Glutamatergic neuron (in vitro differentiated cells): ENCODE data around the gene RIMS4. TPM values are rescaled to one million over a fixed set of nuclear protein-coding genes. Genes with fewer than 3 reads are reported as not detected.

Experiments
- DNase-seq: peaks from one replicate; pipeline ENCODE4 v3.0.0; 2022
- H3K27ac Mint-ChIP-seq: one replicate; pipeline ENCODE4 v1.8.0; 2020; ENCODE audit warnings: mild to moderate bottlenecking, mixed read lengths, inconsistent platforms; ENCODE audit not compliant: unreplicated experiment
- H3K27me3 Mint-ChIP-seq: one replicate; pipeline ENCODE4 v1.8.0; 2020; ENCODE audit warnings: mild to moderate bottlenecking, moderate library complexity, mixed read lengths, inconsistent platforms; ENCODE audit not compliant: unreplicated experiment
- H3K36me3 Mint-ChIP-seq: one replicate; pipeline ENCODE4 v1.8.0; 2020; ENCODE audit warnings: mild to moderate bottlenecking, mixed read lengths, inconsistent platforms; ENCODE audit not compliant: unreplicated experiment
- H3K4me1 Mint-ChIP-seq: one replicate; pipeline ENCODE4 v1.8.0; 2020; ENCODE audit warnings: mild to moderate bottlenecking, low read depth, mixed read lengths, inconsistent platforms; ENCODE audit not compliant: unreplicated experiment
- H3K4me3 Mint-ChIP-seq: one replicate; pipeline ENCODE4 v1.8.0; 2020; ENCODE audit warnings: mild to moderate bottlenecking, mixed read lengths, inconsistent platforms; ENCODE audit not compliant: unreplicated experiment
- H3K9me3 Mint-ChIP-seq: one replicate; pipeline ENCODE4 v1.8.0; 2020; ENCODE audit warnings: mild to moderate bottlenecking, moderate library complexity, mixed read lengths, inconsistent platforms; ENCODE audit not compliant: unreplicated experiment
- CTCF ChIP-seq: fragments of 200-600 bp; sonication (generic); IDR thresholded peaks from one replicate; pipeline ENCODE4 v1.5.0; 2021; ENCODE audit not compliant: partially characterized antibody, unreplicated experiment
- total RNA-seq: library from RNA; stranded (reverse); fragmentation: NEBNext Ultra II Directional; extraction: Animal tissue kit (Norgen Biotek cat#: 25700); gene quantifications from one replicate; pipeline ENCODE4 v1.2.1, GENCODE V29; 2021; ENCODE audit not compliant: unreplicated experiment

RIMS4 gene
- total RNA-seq, 1 donor from 2014 or later, result 96.1 TPM

GRCh38 chr20:44739942-44740341, 70.4 kb downstream of the RIMS4 start:
- no peak for TF ChIP-seq CTCF
- no peak for DNase-seq
- Mint-ChIP-seq H3K36me3 (no peaks in the 10 kb centered on the region), H3K4me3 (no peak overlapping the region), H3K4me1 (peaks cover 54% of the 10 kb centered on the region), H3K27me3 (peaks cover 9% of the 10 kb centered on the region), H3K9me3 (peaks cover 7% of the 10 kb centered on the region), H3K27ac (peak overlapping the region; percentile 44)

GRCh38 chr20:44738813-44739477, 71.4 kb downstream of the RIMS4 start:
- Mint-ChIP-seq H3K27me3 (peaks cover 13% of the 10 kb centered on the region), H3K27ac (peak overlapping the region; percentile 66), H3K9me3 (peaks cover 7% of the 10 kb centered on the region), H3K4me1 (peaks cover 47% of the 10 kb centered on the region), H3K36me3 (no peaks in the 10 kb centered on the region), H3K4me3 (peak overlapping the region; percentile 79)
- DNase-seq, result peak; percentile 59
- TF ChIP-seq CTCF, result no peak

- H3K27ac Mint-ChIP-seq, result no peak overlapping the region
- H3K4me3 Mint-ChIP-seq, result no peak overlapping the region
- peaks cover 37% of the 10 kb centered on the region for H3K4me1 Mint-ChIP-seq
- no peak for DNase-seq
- TF ChIP-seq CTCF, result no peak
- H3K36me3 Mint-ChIP-seq, result no peaks in the 10 kb centered on the region
- peaks cover 11% of the 10 kb centered on the region for H3K27me3 Mint-ChIP-seq
- peaks cover 7% of the 10 kb centered on the region for H3K9me3 Mint-ChIP-seq
Measured at GRCh38 chr20:44737116-44737515, 73.2 kb downstream of the RIMS4 start.

- Mint-ChIP-seq H3K4me1 (peaks cover 31% of the 10 kb centered on the region), H3K27ac (peak overlapping the region; percentile 80), H3K4me3 (peak overlapping the region; percentile 75), H3K9me3 (peaks cover 7% of the 10 kb centered on the region), H3K27me3 (peaks cover 11% of the 10 kb centered on the region), H3K36me3 (no peaks in the 10 kb centered on the region)
- DNase-seq, result peak; percentile 49
- no peak for TF ChIP-seq CTCF
Measured at GRCh38 chr20:44736170-44737021, 74.0 kb downstream of the RIMS4 start.

GRCh38 chr20:44735816-44736169, 74.6 kb downstream of the RIMS4 start:
- DNase-seq, result no peak
- peaks cover 11% of the 10 kb centered on the region for H3K27me3 Mint-ChIP-seq
- peaks cover 7% of the 10 kb centered on the region for H3K9me3 Mint-ChIP-seq
- no peaks in the 10 kb centered on the region for H3K36me3 Mint-ChIP-seq
- H3K4me3 Mint-ChIP-seq, result peak overlapping the region; percentile 75
- TF ChIP-seq CTCF, result no peak
- peak overlapping the region; percentile 80 for H3K27ac Mint-ChIP-seq
- peaks cover 28% of the 10 kb centered on the region for H3K4me1 Mint-ChIP-seq
